Activated CD8-positive, alpha-beta T cell treated with anti-CD3 and anti-CD28 coated beads for 36 hours (primary cell): ENCODE data around the gene DLX2. TPM values are rescaled to one million over a fixed set of nuclear protein-coding genes. Genes with fewer than 3 reads are reported as not detected.

Source experiments
- ATAC-seq: fragments of 200-7000 bp; cut with Tn5 transposase; one replicate; pipeline ENCODE4 v1.10.0; 2021; ENCODE audit warnings: mild to moderate bottlenecking, moderate library complexity
- CTCF ChIA-PET: fragments of 350-600 bp; sonication (Branson Sonifier 250); formaldehyde crosslinking; loops from one replicate; lab custom pipeline; 2021; ENCODE audit warnings: antibody characterized with exemption; lab: Charles Lee
- POLR2A ChIA-PET: fragments of 350-600 bp; sonication (Branson Sonifier 250); formaldehyde crosslinking; loops from one replicate; lab custom pipeline; 2021; ENCODE audit warnings: antibody characterized with exemption; lab: Charles Lee
- DNase-seq: peaks from one replicate; pipeline ENCODE4 v3.0.0-alpha.2; 2020
- H3K27ac Mint-ChIP-seq: one replicate; pipeline ENCODE4 v1.8.0; 2021; ENCODE audit warnings: mild to moderate bottlenecking, mixed read lengths
- H3K27me3 Mint-ChIP-seq: one replicate; pipeline ENCODE4 v1.8.0; 2021; ENCODE audit warnings: mixed read lengths
- H3K36me3 Mint-ChIP-seq: one replicate; pipeline ENCODE4 v1.8.0; 2021; ENCODE audit warnings: low read depth, mixed read lengths
- H3K4me1 Mint-ChIP-seq: one replicate; pipeline ENCODE4 v1.8.0; 2021; ENCODE audit warnings: low read depth, mixed read lengths
- H3K4me3 Mint-ChIP-seq: one replicate; pipeline ENCODE4 v1.8.0; 2021; ENCODE audit warnings: mild to moderate bottlenecking, moderate library complexity, mixed read lengths
- H3K9me3 Mint-ChIP-seq: one replicate; pipeline ENCODE4 v1.8.0; 2021; ENCODE audit warnings: mixed read lengths
- CTCF ChIP-seq: fragments of 200-600 bp; IDR thresholded peaks from one replicate; pipeline ENCODE4 v1.8.0; 2022; ENCODE audit warnings: antibody characterized with exemption, mild to moderate bottlenecking
- intact Hi-C: fragments of 100-400 bp; cut with micrococcal nuclease; formaldehyde crosslinking; loops from one replicate; pipeline ENCODE4 v1.10.0; 2022
- total RNA-seq, 2 experiments: library from RNA; stranded (reverse); gene quantifications; one replicate each; pipeline ENCODE4 v1.2.3, GENCODE V29; 2021

DLX2 gene
- total RNA-seq, 2 experiments from 2014 or later: not detected

- DNase-seq (no peak), ATAC-seq (no peak)
- Mint-ChIP-seq H3K4me1 (peaks cover 43% of the 10 kb centered on the region), H3K4me3 (no peak overlapping the region), H3K27me3 (peaks cover 84% of the 10 kb centered on the region), H3K9me3 (no peaks in the 10 kb centered on the region), H3K36me3 (no peaks in the 10 kb centered on the region), H3K27ac (no peak overlapping the region)
- intact Hi-C loops: loop anchor here (1.0 kb wide), 1 partner anchor 9 kb away; no protein-coding TSS in a partner anchor
- ChIA-PET CTCF (interaction anchor here (3.1 kb wide), 1 partner anchor 14 kb away, joined by 32 read pairs; the partner anchor contains the start of gene DLX2), POLR2A (interaction anchor here (0.6 kb wide), 1 partner anchor 62 kb away, joined by 3 read pairs; no protein-coding TSS in a partner anchor)
- TF ChIP-seq CTCF: no peak
These were observed 13.1 kb downstream of the DLX2 start for GRCh38 chr2:172089633-172090032.

- intact Hi-C loops: no loop called here
- POLR2A ChIA-PET: no interaction called here
- CTCF ChIA-PET: interaction anchor here (1.2 to 4.5 kb wide), 3 partner anchors 11 to 17 kb away, joined by 5 to 43 read pairs (median 8); no protein-coding TSS in a partner anchor
These were observed 13.6 kb downstream of the DLX2 start for GRCh38 chr2:172089005-172089504.

DNA sequence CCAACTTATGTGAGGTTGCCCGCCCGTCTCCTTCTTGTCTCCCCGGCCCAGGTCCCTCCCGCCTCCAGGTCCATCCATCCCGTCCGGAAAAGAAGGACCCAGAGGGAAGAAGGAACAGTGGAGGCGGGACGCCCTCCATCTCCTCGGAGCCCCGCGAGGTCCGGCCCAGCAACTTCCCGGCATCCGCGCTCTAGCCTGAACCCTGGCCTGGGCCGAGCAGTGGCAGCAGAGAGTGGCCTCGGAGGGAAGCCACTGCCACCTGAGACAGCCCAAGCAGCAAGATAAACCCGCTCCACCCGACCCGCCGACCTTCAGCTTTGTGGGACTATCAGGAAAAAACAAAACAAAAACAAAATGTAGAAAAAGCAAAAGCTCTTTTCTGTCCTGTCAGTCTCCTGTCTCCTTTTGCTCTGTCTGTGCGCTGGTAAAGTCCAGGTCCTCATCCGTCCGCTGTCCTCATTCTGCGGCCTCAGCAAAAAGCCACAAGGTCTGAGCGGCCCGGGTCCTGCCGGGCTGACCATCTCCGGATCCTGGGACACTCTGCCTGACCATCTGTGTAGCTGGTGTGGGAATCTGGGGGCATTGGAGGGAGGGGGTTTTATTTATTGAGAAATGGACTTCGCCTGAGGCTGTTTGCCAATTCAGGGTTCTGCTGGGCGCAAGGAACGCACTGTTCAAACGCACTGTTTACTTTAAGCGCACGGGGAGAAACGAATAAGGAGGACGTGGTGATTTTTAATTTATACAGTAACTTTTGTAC, 14.3 kb downstream of the DLX2 start:
- CTCF ChIA-PET: interaction anchor here (1.2 to 4.5 kb wide), 3 partner anchors 11 to 17 kb away, joined by 5 to 43 read pairs (median 8); no protein-coding TSS in a partner anchor
- intact Hi-C loops: no loop called here
- no peak overlapping the region for H3K27ac Mint-ChIP-seq
- ATAC-seq: no peak
- POLR2A ChIA-PET: interaction anchor here (0.7 kb wide), 1 partner anchor 9 kb away, joined by 3 read pairs; no protein-coding TSS in a partner anchor
- peaks cover 89% of the 10 kb centered on the region for H3K27me3 Mint-ChIP-seq
- H3K4me3 Mint-ChIP-seq: no peak overlapping the region
- no peak for TF ChIP-seq CTCF
- H3K9me3 Mint-ChIP-seq: no peaks in the 10 kb centered on the region
- no peak for DNase-seq
- peaks cover 49% of the 10 kb centered on the region for H3K4me1 Mint-ChIP-seq
- no peaks in the 10 kb centered on the region for H3K36me3 Mint-ChIP-seq

More at GRCh38 chr2:172089005-172089504, 13.6 kb downstream of the DLX2 start:
- Mint-ChIP-seq H3K4me3 (no peak overlapping the region), H3K4me1 (peaks cover 46% of the 10 kb centered on the region), H3K36me3 (no peaks in the 10 kb centered on the region), H3K9me3 (no peaks in the 10 kb centered on the region), H3K27me3 (peaks cover 88% of the 10 kb centered on the region), H3K27ac (no peak overlapping the region)
- no peak for DNase-seq
- ATAC-seq: no peak
- TF ChIP-seq CTCF: no peak

GRCh38 chr2:172087780-172088244, 14.9 kb downstream of the DLX2 start:
- Mint-ChIP-seq H3K4me3 (peak overlapping the region; percentile 9), H3K27ac (no peak overlapping the region), H3K27me3 (peaks cover 89% of the 10 kb centered on the region), H3K9me3 (no peaks in the 10 kb centered on the region), H3K36me3 (no peaks in the 10 kb centered on the region), H3K4me1 (peaks cover 46% of the 10 kb centered on the region)
- no peak for DNase-seq
- TF ChIP-seq CTCF: no peak
- ChIA-PET POLR2A (interaction anchor here (0.7 kb wide), 1 partner anchor 8 kb away, joined by 3 read pairs; no protein-coding TSS in a partner anchor), CTCF (interaction anchor here (1.2 to 4.5 kb wide), 4 partner anchors 8 to 18 kb away, joined by 5 to 43 read pairs (median 8); no protein-coding TSS in a partner anchor)
- no peak for ATAC-seq
- intact Hi-C loops: no loop called here
